Nephron (organoid): ENCODE data around the gene IL19.

Experiments
- H3K27ac Mint-ChIP-seq, 3 experiments: 2 replicates each; pipeline ENCODE4 v1.8.0; 2020; ENCODE audit warnings: mixed read lengths in 3 of 3, mild to moderate bottlenecking in 2 of 3, moderate library complexity in 1 of 3
- H3K27me3 Mint-ChIP-seq: 2 replicates; pipeline ENCODE4 v1.8.0; 2021; ENCODE audit warnings: low read depth, mild to moderate bottlenecking, moderate library complexity, mixed read lengths
- H3K36me3 Mint-ChIP-seq: 2 replicates; pipeline ENCODE4 v1.8.0; 2020; ENCODE audit warnings: low read depth, mixed read lengths
- H3K4me1 Mint-ChIP-seq: 2 replicates; pipeline ENCODE4 v1.8.0; 2020; ENCODE audit warnings: mixed read lengths
- H3K4me3 Mint-ChIP-seq, 3 experiments: 2 replicates each; pipeline ENCODE4 v1.8.0; 2020; ENCODE audit warnings: mild to moderate bottlenecking in 3 of 3, mixed read lengths in 3 of 3, moderate library complexity in 2 of 3
- H3K9me3 Mint-ChIP-seq: 2 replicates; pipeline ENCODE4 v1.8.0; 2020; ENCODE audit warnings: mixed read lengths
- CTCF ChIP-seq, 3 experiments: fragments of 200-600 bp; sonication (generic); IDR thresholded peaks; one replicate each; pipeline ENCODE4 v1.5.0; 2021; ENCODE audit warnings: antibody characterized with exemption in 3 of 3; ENCODE audit not compliant: unreplicated experiment in 3 of 3

Gene IL19

GRCh38 chr1:206805357-206805756 lies 34.8 kb downstream of the IL19 start:
- Mint-ChIP-seq H3K4me3 (no peak overlapping the region), H3K27ac (no peak overlapping the region), H3K27me3 (peaks cover 20% of the 10 kb centered on the region), H3K36me3 (no peaks in the 10 kb centered on the region), H3K4me1 (no peaks in the 10 kb centered on the region), H3K9me3 (peaks cover 2% of the 10 kb centered on the region)
- TF ChIP-seq CTCF (IDR thresholded peaks at IDR 0.05; ENCODE audit: unreplicated experiment in 3 of 3), result no peak

- peak in 2 of 3 experiments; percentile 17 to 19 for TF ChIP-seq CTCF (IDR thresholded peaks at IDR 0.05; ENCODE audit: unreplicated experiment in 3 of 3)
- Mint-ChIP-seq H3K27ac (peak overlapping the region in 1 of 3 experiments; percentile 2), H3K27me3 (peaks cover 17% of the 10 kb centered on the region), H3K4me3 (no peak overlapping the region), H3K9me3 (peaks cover 16% of the 10 kb centered on the region), H3K4me1 (no peaks in the 10 kb centered on the region), H3K36me3 (no peaks in the 10 kb centered on the region)
These were observed 38.0 kb downstream of the IL19 start for GRCh38 chr1:206808615-206809014.

GRCh38 chr1:206809504-206810084 lies 39.0 kb downstream of the IL19 start:
- H3K4me3 Mint-ChIP-seq, result no peak overlapping the region
- peak in 2 of 3 experiments; percentile 14 to 34 for TF ChIP-seq CTCF (IDR thresholded peaks at IDR 0.05; ENCODE audit: unreplicated experiment in 3 of 3)
- no peaks in the 10 kb centered on the region for H3K36me3 Mint-ChIP-seq
- H3K27ac Mint-ChIP-seq, result no peak overlapping the region
- H3K9me3 Mint-ChIP-seq, result peaks cover 16% of the 10 kb centered on the region
- peaks cover 5% of the 10 kb centered on the region for H3K4me1 Mint-ChIP-seq
- H3K27me3 Mint-ChIP-seq, result peaks cover 13% of the 10 kb centered on the region

GRCh38 chr1:206812471-206812870 lies 41.9 kb downstream of the IL19 start:
- TF ChIP-seq CTCF (IDR thresholded peaks at IDR 0.05; ENCODE audit: unreplicated experiment in 3 of 3), result no peak
- H3K27ac Mint-ChIP-seq, result no peak overlapping the region
- H3K4me3 Mint-ChIP-seq, result no peak overlapping the region
- H3K36me3 Mint-ChIP-seq, result no peaks in the 10 kb centered on the region
- H3K27me3 Mint-ChIP-seq, result peaks cover 5% of the 10 kb centered on the region
- peaks cover 26% of the 10 kb centered on the region for H3K4me1 Mint-ChIP-seq
- H3K9me3 Mint-ChIP-seq, result peaks cover 16% of the 10 kb centered on the region

- Mint-ChIP-seq H3K36me3 (no peaks in the 10 kb centered on the region), H3K27ac (peak overlapping the region; percentile 61 to 67 (median 61)), H3K4me1 (peaks cover 26% of the 10 kb centered on the region), H3K27me3 (peaks cover 5% of the 10 kb centered on the region), H3K4me3 (no peak overlapping the region), H3K9me3 (peaks cover 14% of the 10 kb centered on the region)
- no peak for TF ChIP-seq CTCF (IDR thresholded peaks at IDR 0.05; ENCODE audit: unreplicated experiment in 3 of 3)
These were observed 44.3 kb downstream of the IL19 start for GRCh38 chr1:206814716-206815341.
